Measurements from ENCODE around the gene CLINT1. TPM values are rescaled to one million over a fixed set of nuclear protein-coding genes. Genes with fewer than 3 reads are reported as not detected.

CLINT1 gene
- total RNA-seq, 1 donor = 118 TPM

GRCh38 chr5:157877821-157878220, 18.9 kb upstream of the CLINT1 start:
- no peak for TF ChIP-seq CTCF (IDR thresholded peaks at IDR 0.05; ENCODE audit: insufficient read depth, low read depth, low read length)
- no peak overlapping the region for H3K4me3 ChIP-seq (ENCODE audit: low read depth, low read length)
- peak; percentile 11 for DNase-seq (ENCODE audit: low read depth)

DNA sequence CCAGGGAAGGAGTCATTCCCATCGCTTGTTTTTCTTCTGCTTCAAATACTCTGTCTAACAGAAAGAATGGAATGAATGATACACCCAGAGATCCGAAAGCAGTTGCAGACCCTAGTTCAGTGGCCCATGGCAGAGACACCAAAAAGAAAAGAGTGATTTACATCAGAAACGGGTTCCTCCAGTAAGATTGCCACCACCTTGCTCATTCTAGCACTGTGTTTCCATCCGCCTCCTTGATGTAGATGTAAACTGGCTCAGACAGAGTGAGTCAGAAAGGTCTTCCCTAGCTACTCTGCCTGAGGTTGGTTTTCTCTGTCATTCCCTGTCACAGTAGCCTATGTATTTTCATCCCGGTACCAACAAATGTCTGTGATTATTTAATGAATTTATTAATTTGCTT, 15.9 kb upstream of the CLINT1 start:
- H3K4me3 ChIP-seq (ENCODE audit: low read depth, low read length) = no peak overlapping the region
- no peak for DNase-seq (ENCODE audit: low read depth)
- no peak for TF ChIP-seq CTCF (IDR thresholded peaks at IDR 0.05; ENCODE audit: insufficient read depth, low read depth, low read length)

GRCh38 chr5:157870837-157871834, 12.2 kb upstream of the CLINT1 start:
- H3K4me3 ChIP-seq (ENCODE audit: low read depth, low read length) = no peak overlapping the region
- peak; percentile 7 for TF ChIP-seq CTCF (IDR thresholded peaks at IDR 0.05; ENCODE audit: insufficient read depth, low read depth, low read length)
- DNase-seq (ENCODE audit: low read depth) = peak; percentile 53

GRCh38 chr5:157867751-157868387, 8.9 kb upstream of the CLINT1 start:
- no peak for DNase-seq (ENCODE audit: low read depth)
- H3K4me3 ChIP-seq (ENCODE audit: low read depth, low read length) = no peak overlapping the region
- no peak for TF ChIP-seq CTCF (IDR thresholded peaks at IDR 0.05; ENCODE audit: insufficient read depth, low read depth, low read length)

DNA sequence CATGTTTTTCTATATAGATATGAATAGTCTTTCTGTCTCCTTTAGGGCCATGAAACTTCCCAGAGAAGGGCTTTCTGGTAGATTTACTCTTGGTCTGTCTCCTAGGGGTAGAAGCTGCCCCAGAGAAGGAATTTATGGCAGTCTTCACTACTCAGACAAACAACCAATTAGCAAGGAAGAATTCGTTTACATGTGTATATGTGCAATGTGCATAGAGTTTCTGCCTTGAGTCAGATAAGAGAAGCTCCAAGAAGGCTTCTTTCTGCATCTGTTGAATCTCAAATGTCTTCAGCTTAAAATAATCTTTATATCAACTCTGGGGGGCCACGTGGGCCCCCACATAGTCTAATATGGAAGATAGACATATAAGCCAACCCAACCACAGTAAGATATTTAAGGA, 7.6 kb upstream of the CLINT1 start:
- TF ChIP-seq CTCF (IDR thresholded peaks at IDR 0.05; ENCODE audit: insufficient read depth, low read depth, low read length) = no peak

DNA sequence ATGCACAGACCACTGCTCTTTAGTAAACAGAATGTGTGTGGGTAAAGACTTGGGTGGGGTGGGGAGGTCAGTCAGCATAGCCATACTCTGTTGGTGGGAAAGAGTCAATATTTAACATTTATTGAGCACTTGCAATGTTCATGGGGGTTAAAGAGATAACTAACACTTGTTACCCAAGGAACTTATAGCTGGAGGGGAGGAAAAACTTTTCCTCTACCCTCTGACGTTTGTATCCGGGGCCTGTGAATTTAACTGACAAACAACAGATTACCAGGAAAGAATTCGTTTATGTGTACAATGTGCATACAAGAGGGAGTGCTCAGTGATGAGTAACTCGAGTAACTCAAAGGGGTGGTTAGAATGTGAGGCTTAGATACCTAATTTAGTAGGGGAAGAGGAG, 6.8 kb upstream of the CLINT1 start:
- peak; percentile 76 for DNase-seq (ENCODE audit: low read depth)
- H3K4me3 ChIP-seq (ENCODE audit: low read depth, low read length) = no peak overlapping the region
- TF ChIP-seq CTCF (IDR thresholded peaks at IDR 0.05; ENCODE audit: insufficient read depth, low read depth, low read length) = no peak

More for the DNA sequence above, 7.6 kb upstream of the CLINT1 start:
- DNase-seq (ENCODE audit: low read depth) = peak; percentile 42
- H3K4me3 ChIP-seq (ENCODE audit: low read depth, low read length) = no peak overlapping the region
